Left lung (tissue), 10 donors: Measurements from ENCODE around the gene APOD. TPM values are rescaled to one million over a fixed set of nuclear protein-coding genes. Genes with fewer than 3 reads are reported as not detected.

Experiments
- ATAC-seq: fragments of 200-7000 bp; cut with Tn5 transposase; one replicate; pipeline ENCODE4 v1.9.1; 2020; ENCODE audit warnings: moderate library complexity
- DNase-seq, 4 donors: peaks; one replicate each; pipeline ENCODE4 v3.0.0-alpha.2; 2013 to 2020
- H3K27ac ChIP-seq, 2 donors: fragments of 200-600 bp; sonication (generic) in 1 of 2; one replicate each; pipeline versions ENCODE4 v1.5.0 to v1.8.0; 2020 to 2021
- H3K27me3 ChIP-seq, 2 donors: fragments of 200-600 bp; sonication (generic) in 1 of 2; one replicate each; pipeline versions ENCODE4 v1.5.0 to v1.8.0; 2020 to 2021
- H3K36me3 ChIP-seq, 2 donors: fragments of 200-600 bp; sonication (generic) in 1 of 2; one replicate each; pipeline versions ENCODE4 v1.5.0 to v1.8.0; 2020 to 2021
- H3K4me1 ChIP-seq, 2 donors: fragments of 200-600 bp; one replicate each; pipeline ENCODE4 v1.8.0; 2021
- H3K4me3 ChIP-seq, 2 donors: fragments of 200-600 bp; sonication (generic) in 1 of 2; one replicate each; pipeline versions ENCODE4 v1.5.0 to v1.8.0; 2020 to 2021; ENCODE audit warnings: mild to moderate bottlenecking in 1 of 2
- H3K9me3 ChIP-seq, 2 donors: fragments of 200-600 bp; sonication (generic) in 1 of 2; one replicate each; pipeline versions ENCODE4 v1.5.0 to v1.8.0; 2020 to 2021
- CTCF ChIP-seq, 2 donors: fragments of 200-600 bp; sonication (generic) in 1 of 2; IDR thresholded peaks; one replicate each; pipeline versions ENCODE4 v1.5.0 to v1.8.0; 2021; ENCODE audit warnings: antibody characterized with exemption in 2 of 2
- intact Hi-C, 2 donors: fragments of 100-400 bp; cut with DNase I; formaldehyde crosslinking; loops; one replicate each; pipeline versions ENCODE4 v1.11.2 to v1.14.2; 2022
- polyA plus RNA-seq, 6 donors: library from polyadenylated mRNA; unstranded; fragments of 120-200 nt; gene quantifications; one replicate each; pipeline ENCODE4 v1.2.1, GENCODE V29; 2013; ENCODE audit not compliant: insufficient read length in 6 of 6
- total RNA-seq, 2 donors: library from RNA; stranded (reverse); fragmentation: NEBNext Ultra II Directional; extraction: Animal tissue kit (Norgen Biotek cat#: 25700); gene quantifications; one replicate each; pipeline ENCODE4 v1.2.1, GENCODE V29; 2021
- donor health status: DM: no; HTN: yes; CAD: no.
- donor health status: DM: no; HTN: no; CAD: no.

The APOD gene
- total and polyA plus RNA-seq, 8 donors, result 3.5 to 25.5 (median 5.0) TPM

- ATAC-seq (no peak), DNase-seq (no peak)
- Histone ChIP-seq H3K9me3 (no peaks in the 10 kb centered on the region), H3K36me3 (no peaks in the 10 kb centered on the region), H3K4me1 (peaks cover 0 to 47% of the 10 kb centered on the region in 2 donors), H3K4me3 (no peak overlapping the region), H3K27ac (no peak overlapping the region), H3K27me3 (no peaks in the 10 kb centered on the region)
- TF ChIP-seq CTCF (IDR thresholded peaks at IDR 0.05), result no peak
- intact Hi-C loops, result no loop called here
Measured at GRCh38 chr3:195535293-195535692, 48.4 kb downstream of the APOD start.

GRCh38 chr3:195532834-195533233 lies 50.9 kb downstream of the APOD start:
- peaks cover 0 to 4% of the 10 kb centered on the region in 2 donors for H3K36me3 ChIP-seq
- H3K9me3 ChIP-seq, result no peaks in the 10 kb centered on the region
- ATAC-seq, result no peak
- intact Hi-C loops, result no loop called here
- peaks cover 0 to 26% of the 10 kb centered on the region in 2 donors for H3K4me1 ChIP-seq
- H3K27ac ChIP-seq, result no peak overlapping the region
- DNase-seq, result no peak
- H3K4me3 ChIP-seq, result no peak overlapping the region
- no peaks in the 10 kb centered on the region for H3K27me3 ChIP-seq
- TF ChIP-seq CTCF (IDR thresholded peaks at IDR 0.05), result no peak

DNA sequence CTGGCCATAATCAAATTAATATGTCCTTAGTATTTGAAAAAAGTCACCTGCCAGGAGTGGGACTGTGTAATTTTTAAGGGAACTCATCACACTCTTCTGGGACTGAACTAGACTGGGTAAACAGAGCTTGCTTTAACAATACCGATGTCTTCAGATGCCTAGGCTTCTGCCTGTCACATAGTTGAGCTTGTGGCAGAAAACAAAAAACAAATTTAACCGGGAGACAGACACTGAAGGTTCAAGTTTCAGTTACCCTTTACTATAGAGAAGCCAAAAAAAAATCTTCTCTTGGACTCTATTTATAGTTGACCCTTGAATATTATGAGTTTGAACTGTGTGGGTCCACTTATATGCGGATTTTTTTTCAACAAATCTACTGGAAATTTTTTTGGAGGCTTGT lies 51.4 kb downstream of the APOD start:
- no peak for TF ChIP-seq CTCF (IDR thresholded peaks at IDR 0.05)
- ATAC-seq (no peak), DNase-seq (no peak)
- peaks cover 0 to 22% of the 10 kb centered on the region in 2 donors for H3K4me1 ChIP-seq
- intact Hi-C loops, result no loop called here
- no peak overlapping the region for H3K4me3 ChIP-seq
- H3K27ac ChIP-seq, result no peak overlapping the region
- peaks cover 0 to 9% of the 10 kb centered on the region in 2 donors for H3K36me3 ChIP-seq
- H3K27me3 ChIP-seq, result no peaks in the 10 kb centered on the region
- H3K9me3 ChIP-seq, result no peaks in the 10 kb centered on the region

DNA sequence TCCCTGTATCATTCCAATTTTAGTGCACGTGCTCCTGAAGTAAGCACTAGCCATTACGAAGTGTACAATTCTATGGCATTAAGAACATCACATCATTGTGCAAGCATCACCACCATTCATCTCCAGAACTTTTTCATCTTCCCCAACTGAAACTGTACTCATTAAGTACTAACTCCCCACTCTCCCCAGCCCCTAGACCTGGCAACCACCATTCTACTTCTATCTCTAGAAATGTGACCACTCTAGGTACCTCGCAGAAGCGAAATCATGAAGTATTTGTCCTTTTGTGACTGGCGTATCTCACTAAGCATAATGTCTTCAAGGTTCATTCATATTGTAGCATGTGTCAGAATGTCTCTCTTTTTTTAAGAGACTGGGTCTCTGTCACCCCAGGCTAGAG lies 52.1 kb downstream of the APOD start:
- DNase-seq (no peak), ATAC-seq (no peak)
- H3K27me3 ChIP-seq, result no peaks in the 10 kb centered on the region
- TF ChIP-seq CTCF (IDR thresholded peaks at IDR 0.05), result no peak
- no peak overlapping the region for H3K27ac ChIP-seq
- no peaks in the 10 kb centered on the region for H3K9me3 ChIP-seq
- peaks cover 0 to 22% of the 10 kb centered on the region in 2 donors for H3K4me1 ChIP-seq
- peaks cover 0 to 15% of the 10 kb centered on the region in 2 donors for H3K36me3 ChIP-seq
- intact Hi-C loops, result no loop called here
- H3K4me3 ChIP-seq, result no peak overlapping the region

- H3K4me3 ChIP-seq, result no peak overlapping the region
- H3K9me3 ChIP-seq, result no peaks in the 10 kb centered on the region
- intact Hi-C loops, result loop anchor here in 1 of 2 donors (10.0 kb wide), 1 partner anchor 252 kb away; the partner anchor contains the start of gene XXYLT1
- no peak for ATAC-seq
- DNase-seq, result no peak
- H3K27ac ChIP-seq, result no peak overlapping the region
- no peak for TF ChIP-seq CTCF (IDR thresholded peaks at IDR 0.05)
- H3K27me3 ChIP-seq, result no peaks in the 10 kb centered on the region
- no peaks in the 10 kb centered on the region for H3K4me1 ChIP-seq
- H3K36me3 ChIP-seq, result peaks cover 0 to 42% of the 10 kb centered on the region in 2 donors
Measured at GRCh38 chr3:195526492-195526891, 57.2 kb downstream of the APOD start.
